ENCODE data around the gene BHLHE23.

Gene BHLHE23

DNA sequence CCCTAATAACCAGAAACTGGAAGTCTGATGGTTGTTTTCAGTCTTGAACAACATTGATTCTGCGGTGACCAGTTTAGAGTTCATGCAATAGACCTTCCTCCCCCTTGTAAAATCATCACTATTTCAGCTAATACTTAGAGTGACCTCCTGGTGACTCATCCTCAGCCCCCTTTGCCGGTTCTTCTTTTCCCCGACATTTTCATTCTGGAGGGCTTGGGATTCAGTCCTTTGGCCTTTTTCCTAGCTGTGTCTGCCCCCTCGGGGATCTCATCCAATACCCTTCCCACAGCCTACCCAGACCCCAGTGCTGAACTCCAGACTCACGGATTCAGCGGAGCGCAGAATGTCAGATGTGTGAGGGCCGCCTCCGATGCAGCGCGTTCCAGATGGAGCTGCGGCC is 7.5 kb upstream of the BHLHE23 start:
- no peak overlapping the region for H3K4me3 ChIP-seq (replicated peaks; ENCODE audit: low read depth, low read length)
- no peak for DNase-seq (ENCODE audit: extremely low read depth, low read depth)

DNA sequence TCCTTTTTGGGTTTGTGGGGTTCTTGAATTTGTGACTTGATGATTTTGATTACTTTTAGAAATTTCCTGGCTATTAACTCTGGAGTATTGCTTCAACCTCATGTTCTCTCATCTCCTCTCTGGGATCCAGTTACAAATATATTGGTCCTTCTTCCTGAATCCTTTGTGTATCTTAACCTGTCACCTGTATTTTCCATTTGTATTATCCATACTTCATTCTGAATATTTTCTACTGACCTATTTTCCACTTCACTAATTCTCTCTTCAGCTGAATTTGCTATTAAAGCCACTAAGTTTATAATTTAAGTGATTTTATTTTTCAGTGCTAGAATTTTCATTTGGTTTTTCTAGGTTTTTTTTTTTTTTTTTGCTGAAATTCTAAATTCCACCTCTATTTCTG is 6.4 kb upstream of the BHLHE23 start:
- TF ChIP-seq, protein P1, sequence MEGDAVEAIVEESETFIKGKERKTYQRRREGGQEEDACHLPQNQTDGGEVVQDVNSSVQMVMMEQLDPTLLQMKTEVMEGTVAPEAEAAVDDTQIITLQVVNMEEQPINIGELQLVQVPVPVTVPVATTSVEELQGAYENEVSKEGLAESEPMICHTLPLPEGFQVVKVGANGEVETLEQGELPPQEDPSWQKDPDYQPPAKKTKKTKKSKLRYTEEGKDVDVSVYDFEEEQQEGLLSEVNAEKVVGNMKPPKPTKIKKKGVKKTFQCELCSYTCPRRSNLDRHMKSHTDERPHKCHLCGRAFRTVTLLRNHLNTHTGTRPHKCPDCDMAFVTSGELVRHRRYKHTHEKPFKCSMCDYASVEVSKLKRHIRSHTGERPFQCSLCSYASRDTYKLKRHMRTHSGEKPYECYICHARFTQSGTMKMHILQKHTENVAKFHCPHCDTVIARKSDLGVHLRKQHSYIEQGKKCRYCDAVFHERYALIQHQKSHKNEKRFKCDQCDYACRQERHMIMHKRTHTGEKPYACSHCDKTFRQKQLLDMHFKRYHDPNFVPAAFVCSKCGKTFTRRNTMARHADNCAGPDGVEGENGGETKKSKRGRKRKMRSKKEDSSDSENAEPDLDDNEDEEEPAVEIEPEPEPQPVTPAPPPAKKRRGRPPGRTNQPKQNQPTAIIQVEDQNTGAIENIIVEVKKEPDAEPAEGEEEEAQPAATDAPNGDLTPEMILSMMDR (IDR thresholded peaks at IDR 0.05; ENCODE audit: low read depth, low read length, missing control alignments), result no peak
- H3K4me3 ChIP-seq (replicated peaks; ENCODE audit: low read depth, low read length), result no peak overlapping the region
- no peak for DNase-seq (ENCODE audit: extremely low read depth, low read depth)

More for the DNA sequence above, 7.5 kb upstream of the BHLHE23 start:
- TF ChIP-seq, protein P1 (IDR thresholded peaks at IDR 0.05; ENCODE audit: low read depth, low read length, missing control alignments), result no peak

DNA sequence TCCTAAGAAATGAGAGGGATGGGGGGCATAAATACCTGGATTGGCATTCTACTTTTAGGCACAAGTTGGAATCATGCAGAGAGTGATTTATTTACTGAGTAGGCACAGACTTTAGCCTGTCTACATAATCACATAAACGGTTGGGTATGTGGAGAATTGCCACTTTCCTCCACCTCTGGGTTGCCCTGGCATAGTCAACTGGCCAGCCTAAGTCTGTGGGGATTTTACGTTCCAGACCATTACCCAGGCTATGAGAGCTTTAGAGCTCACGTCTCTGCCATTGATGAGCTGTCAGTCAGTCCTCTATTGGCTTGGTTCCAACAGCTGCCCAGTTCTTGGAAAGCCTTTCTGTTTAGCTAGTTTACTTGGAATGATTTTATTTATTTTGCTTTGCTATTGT is 5.0 kb upstream of the BHLHE23 start:
- DNase-seq (ENCODE audit: extremely low read depth, low read depth), result no peak
- TF ChIP-seq, protein P1 (IDR thresholded peaks at IDR 0.05; ENCODE audit: low read depth, low read length, missing control alignments), result no peak

DNA sequence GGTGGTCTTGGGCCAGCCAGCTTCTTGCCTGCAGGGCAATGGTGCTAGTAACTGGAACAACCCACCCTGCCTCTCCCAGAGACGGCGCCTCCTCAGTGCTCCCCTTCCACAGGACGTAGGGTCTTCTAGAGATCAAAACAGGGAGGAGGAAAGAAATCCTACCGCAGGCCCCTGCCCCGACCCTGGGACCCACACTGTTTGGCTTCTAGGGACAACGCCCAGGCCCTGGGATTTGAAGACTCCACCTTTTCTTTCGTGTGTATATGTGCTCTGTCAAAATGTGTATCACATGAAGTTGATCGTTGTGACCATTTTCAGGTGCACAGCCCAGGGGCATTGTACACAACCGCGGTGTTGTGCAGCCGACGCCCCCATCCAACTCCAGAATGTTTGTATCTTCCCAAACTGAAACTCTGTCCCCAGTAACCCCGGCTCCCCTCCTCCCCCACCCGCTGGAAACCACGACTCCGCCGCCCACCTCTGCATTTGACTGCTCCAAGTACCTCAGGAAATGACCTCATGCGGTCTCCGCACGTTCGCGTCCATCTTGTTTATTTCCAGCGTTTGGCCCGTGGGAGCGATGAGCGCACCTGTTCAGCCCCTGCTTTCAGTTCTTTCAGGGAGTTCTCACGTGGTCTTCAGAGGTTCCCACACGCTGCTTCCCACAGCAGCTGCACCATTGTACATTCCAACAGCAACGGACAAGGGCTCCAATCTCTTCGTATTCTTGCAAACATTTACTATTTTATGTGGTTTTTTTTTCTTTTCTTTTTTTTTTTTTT is 3.4 kb upstream of the BHLHE23 start:
- H3K4me3 ChIP-seq (replicated peaks; ENCODE audit: low read depth, low read length), result no peak overlapping the region
- TF ChIP-seq, protein P1 (IDR thresholded peaks at IDR 0.05; ENCODE audit: low read depth, low read length, missing control alignments), result no peak
- DNase-seq (ENCODE audit: extremely low read depth, low read depth), result no peak

More for the DNA sequence above, 5.0 kb upstream of the BHLHE23 start:
- no peak overlapping the region for H3K4me3 ChIP-seq (replicated peaks; ENCODE audit: low read depth, low read length)

DNA sequence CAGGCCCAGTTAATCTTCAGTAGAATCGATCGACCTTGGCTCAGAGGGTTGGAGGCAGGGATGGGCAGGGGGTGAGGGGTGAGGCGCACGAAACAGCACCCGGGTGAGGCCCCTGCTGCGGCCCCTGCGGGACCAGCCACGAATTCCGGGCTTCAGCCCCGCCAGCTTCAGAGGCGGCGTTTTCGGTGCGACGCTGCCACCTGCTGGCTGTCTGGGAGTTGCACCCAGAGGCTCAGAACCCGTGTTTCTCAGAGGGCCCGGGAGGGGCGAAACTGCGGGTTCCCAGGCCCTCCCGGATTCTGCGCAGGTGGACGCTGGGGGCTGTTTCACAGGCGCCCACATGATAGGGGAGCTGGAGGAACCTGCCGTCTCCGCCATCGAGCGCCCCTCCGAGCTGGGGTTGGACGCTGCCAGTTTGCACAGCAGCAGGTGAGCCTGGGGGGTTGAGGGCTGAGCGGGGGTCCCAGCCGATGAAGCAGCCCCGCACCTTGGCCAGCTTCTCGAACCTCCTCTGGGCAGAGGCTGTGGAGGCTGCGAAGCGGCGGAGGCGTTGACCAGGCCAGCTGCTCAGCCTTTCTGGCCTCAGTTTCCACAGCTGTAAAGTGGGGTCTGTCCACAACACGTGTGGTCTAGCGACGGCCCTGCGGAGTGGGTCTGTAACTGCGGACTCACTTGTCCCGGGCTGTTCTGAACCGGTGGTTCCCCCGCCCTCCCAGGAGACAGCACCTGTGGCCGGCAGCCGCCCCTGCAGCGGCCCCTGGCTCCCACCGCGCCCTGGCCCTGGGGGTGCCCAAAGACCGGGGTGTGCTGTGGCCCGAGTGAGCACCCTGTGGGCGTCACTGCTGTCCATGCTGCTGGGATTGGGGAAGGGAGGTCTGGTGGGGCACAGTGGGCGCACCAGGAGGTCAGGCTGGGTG is 2.5 kb upstream of the BHLHE23 start:
- TF ChIP-seq, protein P1 (IDR thresholded peaks at IDR 0.05; ENCODE audit: low read depth, low read length, missing control alignments), result peak; percentile 88
- no peak for DNase-seq (ENCODE audit: extremely low read depth, low read depth)
- no peak overlapping the region for H3K4me3 ChIP-seq (replicated peaks; ENCODE audit: low read depth, low read length)

DNA sequence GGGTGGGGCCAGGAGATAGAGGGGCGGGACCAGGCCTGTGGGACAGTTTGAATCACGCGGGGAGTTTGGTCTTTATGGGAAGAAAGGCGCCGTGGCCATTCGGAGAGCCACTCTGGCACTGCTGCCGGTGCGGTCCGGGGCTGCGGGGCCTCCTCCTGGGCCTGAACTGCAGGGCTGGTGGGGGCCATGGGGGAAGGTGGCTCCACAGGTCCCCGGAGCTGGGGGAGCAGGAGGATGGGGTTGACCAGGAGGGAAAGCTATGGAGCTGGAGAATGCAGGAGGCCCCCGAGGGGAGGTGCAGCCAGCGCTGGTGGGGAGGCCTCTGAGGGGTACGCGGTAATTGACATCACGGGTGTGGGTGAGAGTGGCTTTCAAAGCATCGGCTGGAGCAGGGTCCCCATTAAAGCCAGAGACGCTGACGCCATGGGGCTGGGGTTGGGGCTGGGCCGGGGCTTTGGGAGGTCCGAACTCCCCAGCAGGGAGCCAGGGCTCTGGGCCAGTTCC is 1.8 kb upstream of the BHLHE23 start:
- TF ChIP-seq, protein P1 (IDR thresholded peaks at IDR 0.05; ENCODE audit: low read depth, low read length, missing control alignments), result no peak
- no peak overlapping the region for H3K4me3 ChIP-seq (replicated peaks; ENCODE audit: low read depth, low read length)
- no peak for DNase-seq (ENCODE audit: extremely low read depth, low read depth)

Data from HFF-Myc (cell line).